Measurements from ENCODE around the gene KCNE4. TPM values are rescaled to one million over a fixed set of nuclear protein-coding genes. Genes with fewer than 3 reads are reported as not detected.
A peak's percentile ranks its signal among the peaks of the same experiment; 100 is the strongest.

Gene KCNE4
- polyA plus RNA-seq = 1 to 10 TPM in 2 of 4 donors, under 1 TPM in 1, not detected in 1; 0.54 to 2.5 (median 1.5) TPM
- long read RNA-seq, donor 1 = 0 reads
- long read RNA-seq, donor 2 = 0 reads
- long read RNA-seq, donor 3 = 0 reads
- long read RNA-seq, donor 4 = 0 reads
- long read RNA-seq, donor 5 = 0 reads
- long read RNA-seq, donor 6, partial matches to known transcripts = 0 of 1 reads
- long read RNA-seq, donor 6, other reads (novel, unspliced or antisense) = 0 of 1 reads
- long read RNA-seq, donor 7 = 0 reads
- long read RNA-seq, donor 8 = 0 reads
- long read RNA-seq, donor 9 = 0 reads
- long read RNA-seq, donor 10 = 0 reads

GRCh38 chr2:223051693-223052289 is at the start of gene KCNE4:
KCNE4 (plus strand) TSS chr2:223052190; CDS start chr2:223052831, 641 bp downstream.
- DNase-seq (peak; percentile 36 to 54), FAIRE-seq (no peak)
- H3K4me3 ChIP-seq (ENCODE audit: low read depth in 1 of 3, low read length in 3 of 3) = peak within 1 kb of the TSS in 1 of 3 donors; percentile 47
- H3K4me1 ChIP-seq (ENCODE audit: control insufficient read depth in 3 of 3, insufficient read depth in 2 of 3, low read depth in 1 of 3, low read length in 2 of 3) = peaks cover 0 to 3% (median 2%) of the 10 kb centered on the region in 3 donors
- WGBS, 3 donors = 13 to 29% (median 28%) methylated on average over 19 of the region's 19 CpGs
- H3K36me3 ChIP-seq (ENCODE audit: control insufficient read depth in 3 of 3, insufficient read depth in 2 of 3, low read depth in 1 of 3, low read length in 3 of 3) = no peaks in the 10 kb centered on the region
- H3K27me3 ChIP-seq (ENCODE audit: control insufficient read depth in 3 of 3, insufficient read depth in 3 of 3, low read length in 3 of 3) = peaks cover 0 to 4% (median 0%) of the 10 kb centered on the region in 3 donors
- peak within 1 kb of the TSS in 2 of 3 donors; percentile 34 to 85 for H3K27ac ChIP-seq (ENCODE audit: low read depth in 1 of 3, low read length in 2 of 3)
- H3K9me3 ChIP-seq (ENCODE audit: control insufficient read depth in 2 of 2, insufficient read depth in 1 of 2, low read depth in 1 of 2, low read length in 1 of 2) = no peaks in the 10 kb centered on the region

- Histone ChIP-seq H3K27me3 (ENCODE audit: control insufficient read depth in 3 of 3, insufficient read depth in 3 of 3, low read length in 3 of 3) (no peaks in the 10 kb centered on the region), H3K27ac (ENCODE audit: low read depth in 1 of 3, low read length in 2 of 3) (no peak overlapping the region), H3K9me3 (ENCODE audit: control insufficient read depth in 2 of 2, insufficient read depth in 1 of 2, low read depth in 1 of 2, low read length in 1 of 2) (no peaks in the 10 kb centered on the region), H3K4me1 (ENCODE audit: control insufficient read depth in 3 of 3, insufficient read depth in 2 of 3, low read depth in 1 of 3, low read length in 2 of 3) (no peaks in the 10 kb centered on the region), H3K4me3 (ENCODE audit: low read depth in 1 of 3, low read length in 3 of 3) (no peak overlapping the region), H3K36me3 (ENCODE audit: control insufficient read depth in 3 of 3, insufficient read depth in 2 of 3, low read depth in 1 of 3, low read length in 3 of 3) (no peaks in the 10 kb centered on the region)
- FAIRE-seq = no peak
- WGBS, 3 donors = 95 to 97% (median 96%) methylated on average over 3 of the region's 3 CpGs
- no peak for DNase-seq
These were observed 48.8 kb upstream of the KCNE4 start for GRCh38 chr2:223003191-223003590.

- no peak for DNase-seq
- Histone ChIP-seq H3K4me3 (ENCODE audit: low read depth in 1 of 3, low read length in 3 of 3) (no peak overlapping the region), H3K27ac (ENCODE audit: low read depth in 1 of 3, low read length in 2 of 3) (no peak overlapping the region), H3K9me3 (ENCODE audit: control insufficient read depth in 2 of 2, insufficient read depth in 1 of 2, low read depth in 1 of 2, low read length in 1 of 2) (no peaks in the 10 kb centered on the region), H3K4me1 (ENCODE audit: control insufficient read depth in 3 of 3, insufficient read depth in 2 of 3, low read depth in 1 of 3, low read length in 2 of 3) (no peaks in the 10 kb centered on the region), H3K27me3 (ENCODE audit: control insufficient read depth in 3 of 3, insufficient read depth in 3 of 3, low read length in 3 of 3) (no peaks in the 10 kb centered on the region), H3K36me3 (ENCODE audit: control insufficient read depth in 3 of 3, insufficient read depth in 2 of 3, low read depth in 1 of 3, low read length in 3 of 3) (no peaks in the 10 kb centered on the region)
- no peak for FAIRE-seq
- WGBS, 3 donors = 81 to 93% (median 90%) methylated on average over 1 of the region's 1 CpG
These were observed 46.5 kb upstream of the KCNE4 start for GRCh38 chr2:223005496-223005895.

- FAIRE-seq = no peak
- no peaks in the 10 kb centered on the region for H3K4me1 ChIP-seq (ENCODE audit: control insufficient read depth in 3 of 3, insufficient read depth in 2 of 3, low read depth in 1 of 3, low read length in 2 of 3)
- DNase-seq = no peak
- 53 to 64% (median 61%) methylated on average over 2 of the region's 2 CpGs for WGBS, 3 donors
- H3K36me3 ChIP-seq (ENCODE audit: control insufficient read depth in 3 of 3, insufficient read depth in 2 of 3, low read depth in 1 of 3, low read length in 3 of 3) = no peaks in the 10 kb centered on the region
- H3K27me3 ChIP-seq (ENCODE audit: control insufficient read depth in 3 of 3, insufficient read depth in 3 of 3, low read length in 3 of 3) = no peaks in the 10 kb centered on the region
- no peak overlapping the region for H3K4me3 ChIP-seq (ENCODE audit: low read depth in 1 of 3, low read length in 3 of 3)
- no peaks in the 10 kb centered on the region for H3K9me3 ChIP-seq (ENCODE audit: control insufficient read depth in 2 of 2, insufficient read depth in 1 of 2, low read depth in 1 of 2, low read length in 1 of 2)
- H3K27ac ChIP-seq (ENCODE audit: low read depth in 1 of 3, low read length in 2 of 3) = peak overlapping the region in 1 of 3 donors; percentile 20
These were observed 44.5 kb upstream of the KCNE4 start for GRCh38 chr2:223007531-223007930.

GRCh38 chr2:223008162-223008561 is 43.8 kb upstream of the KCNE4 start:
- no peak overlapping the region for H3K27ac ChIP-seq (ENCODE audit: low read depth in 1 of 3, low read length in 2 of 3)
- H3K4me1 ChIP-seq (ENCODE audit: control insufficient read depth in 3 of 3, insufficient read depth in 2 of 3, low read depth in 1 of 3, low read length in 2 of 3) = no peaks in the 10 kb centered on the region
- no peaks in the 10 kb centered on the region for H3K27me3 ChIP-seq (ENCODE audit: control insufficient read depth in 3 of 3, insufficient read depth in 3 of 3, low read length in 3 of 3)
- no peaks in the 10 kb centered on the region for H3K36me3 ChIP-seq (ENCODE audit: control insufficient read depth in 3 of 3, insufficient read depth in 2 of 3, low read depth in 1 of 3, low read length in 3 of 3)
- no peak for FAIRE-seq
- DNase-seq = no peak
- 45 to 56% (median 51%) methylated on average over 6 of the region's 6 CpGs for WGBS, 3 donors
- no peaks in the 10 kb centered on the region for H3K9me3 ChIP-seq (ENCODE audit: control insufficient read depth in 2 of 2, insufficient read depth in 1 of 2, low read depth in 1 of 2, low read length in 1 of 2)
- no peak overlapping the region for H3K4me3 ChIP-seq (ENCODE audit: low read depth in 1 of 3, low read length in 3 of 3)

- WGBS, 3 donors = 67 to 81% (median 79%) methylated on average over 1 of the region's 1 CpG
- no peak overlapping the region for H3K27ac ChIP-seq (ENCODE audit: low read depth in 1 of 3, low read length in 2 of 3)
- DNase-seq (no peak), FAIRE-seq (no peak)
- H3K4me3 ChIP-seq (ENCODE audit: low read depth in 1 of 3, low read length in 3 of 3) = no peak overlapping the region
- H3K36me3 ChIP-seq (ENCODE audit: control insufficient read depth in 3 of 3, insufficient read depth in 2 of 3, low read depth in 1 of 3, low read length in 3 of 3) = no peaks in the 10 kb centered on the region
- H3K27me3 ChIP-seq (ENCODE audit: control insufficient read depth in 3 of 3, insufficient read depth in 3 of 3, low read length in 3 of 3) = no peaks in the 10 kb centered on the region
- no peaks in the 10 kb centered on the region for H3K9me3 ChIP-seq (ENCODE audit: control insufficient read depth in 2 of 2, insufficient read depth in 1 of 2, low read depth in 1 of 2, low read length in 1 of 2)
- H3K4me1 ChIP-seq (ENCODE audit: control insufficient read depth in 3 of 3, insufficient read depth in 2 of 3, low read depth in 1 of 3, low read length in 2 of 3) = no peaks in the 10 kb centered on the region
These were observed 43.0 kb upstream of the KCNE4 start for GRCh38 chr2:223008956-223009355.

- Histone ChIP-seq H3K36me3 (ENCODE audit: control insufficient read depth in 3 of 3, insufficient read depth in 2 of 3, low read depth in 1 of 3, low read length in 3 of 3) (no peaks in the 10 kb centered on the region), H3K27ac (ENCODE audit: low read depth in 1 of 3, low read length in 2 of 3) (no peak overlapping the region), H3K27me3 (ENCODE audit: control insufficient read depth in 3 of 3, insufficient read depth in 3 of 3, low read length in 3 of 3) (no peaks in the 10 kb centered on the region), H3K4me3 (ENCODE audit: low read depth in 1 of 3, low read length in 3 of 3) (no peak overlapping the region), H3K9me3 (ENCODE audit: control insufficient read depth in 2 of 2, insufficient read depth in 1 of 2, low read depth in 1 of 2, low read length in 1 of 2) (no peaks in the 10 kb centered on the region), H3K4me1 (ENCODE audit: control insufficient read depth in 3 of 3, insufficient read depth in 2 of 3, low read depth in 1 of 3, low read length in 2 of 3) (no peaks in the 10 kb centered on the region)
- DNase-seq (no peak), FAIRE-seq (no peak)
- 80 to 87% (median 86%) methylated on average over 3 of the region's 3 CpGs for whole genome bisulfite sequencing, 3 donors
These were observed 41.3 kb upstream of the KCNE4 start for GRCh38 chr2:223010641-223011040.

- FAIRE-seq = no peak
- H3K9me3 ChIP-seq (ENCODE audit: control insufficient read depth in 2 of 2, insufficient read depth in 1 of 2, low read depth in 1 of 2, low read length in 1 of 2) = no peaks in the 10 kb centered on the region
- DNase-seq = no peak
- H3K27ac ChIP-seq (ENCODE audit: low read depth in 1 of 3, low read length in 2 of 3) = no peak overlapping the region
- no peak overlapping the region for H3K4me3 ChIP-seq (ENCODE audit: low read depth in 1 of 3, low read length in 3 of 3)
- 63 to 73% (median 66%) methylated on average over 6 of the region's 6 CpGs for WGBS, 3 donors
- H3K36me3 ChIP-seq (ENCODE audit: control insufficient read depth in 3 of 3, insufficient read depth in 2 of 3, low read depth in 1 of 3, low read length in 3 of 3) = no peaks in the 10 kb centered on the region
- H3K4me1 ChIP-seq (ENCODE audit: control insufficient read depth in 3 of 3, insufficient read depth in 2 of 3, low read depth in 1 of 3, low read length in 2 of 3) = no peaks in the 10 kb centered on the region
- no peaks in the 10 kb centered on the region for H3K27me3 ChIP-seq (ENCODE audit: control insufficient read depth in 3 of 3, insufficient read depth in 3 of 3, low read length in 3 of 3)
These were observed 39.7 kb upstream of the KCNE4 start for GRCh38 chr2:223012291-223012690.

All from small intestine (tissue), 16 donors.